CD4-positive, CD25-positive, alpha-beta regulatory T cell (primary cell): Measurements from ENCODE around the gene ALPL. TPM values are rescaled to one million over a fixed set of nuclear protein-coding genes. Genes with fewer than 3 reads are reported as not detected.

Source experiments
- ATAC-seq, 2 donors: fragments of 150-1000 bp; cut with Tn5 transposase; one replicate each; pipeline ENCODE4 v1.10.0; 2021; ENCODE audit warnings: low read depth in 2 of 2, moderate number of reproducible peaks in 2 of 2, moderate library complexity in 1 of 2
- DNase-seq, 3 donors: peaks; one replicate each; pipeline versions ENCODE4 v3.0.0 to v3.0.0-alpha.2; 2012 to 2022; ENCODE audit warnings: mixed read lengths in 1 of 3
- H3K27ac ChIP-seq: one replicate; pipeline ENCODE4 v1.7.0; 2013; ENCODE audit warnings: mild to moderate bottlenecking, low read length; ENCODE audit not compliant: insufficient read depth, poor library complexity, severe bottlenecking
- H3K27me3 ChIP-seq: one replicate; pipeline ENCODE4 v1.7.0; 2013; ENCODE audit warnings: low read length; ENCODE audit not compliant: control insufficient read depth, insufficient read depth
- H3K36me3 ChIP-seq: one replicate; pipeline ENCODE4 v1.7.0; 2013; ENCODE audit warnings: mild to moderate bottlenecking, low read length, moderate library complexity; ENCODE audit not compliant: control insufficient read depth, insufficient read depth
- H3K4me1 ChIP-seq: 2 replicates; pipeline ENCODE4 v1.7.0; 2013; ENCODE audit warnings: mild to moderate bottlenecking, low read length; ENCODE audit not compliant: insufficient read depth, control insufficient read depth, poor library complexity, severe bottlenecking
- H3K4me3 ChIP-seq: one replicate; pipeline ENCODE4 v1.7.0; 2013; ENCODE audit warnings: low read depth, mild to moderate bottlenecking, low read length, moderate library complexity
- H3K9me3 ChIP-seq, 2 experiments: 1 replicate in 1 of 2; 2 replicates in 1 of 2; pipeline ENCODE4 v1.7.0; 2013; ENCODE audit warnings: low read length in 2 of 2, mild to moderate bottlenecking in 1 of 2, moderate library complexity in 1 of 2; ENCODE audit not compliant: control insufficient read depth in 2 of 2
- H3K27ac Mint-ChIP-seq, 3 donors: one replicate each; pipeline ENCODE4 v1.8.0; 2020 to 2022; ENCODE audit warnings: mild to moderate bottlenecking in 3 of 3, mixed read lengths in 3 of 3, moderate library complexity in 2 of 3
- H3K27me3 Mint-ChIP-seq: one replicate; pipeline ENCODE4 v1.8.0; 2022; ENCODE audit warnings: mild to moderate bottlenecking, mixed read lengths
- H3K36me3 Mint-ChIP-seq: one replicate; pipeline ENCODE4 v1.8.0; 2020; ENCODE audit warnings: mixed read lengths
- H3K4me1 Mint-ChIP-seq, 4 donors: one replicate each; pipeline ENCODE4 v1.8.0; 2020 to 2022; ENCODE audit warnings: mixed read lengths in 4 of 4, mild to moderate bottlenecking in 1 of 4
- H3K4me3 Mint-ChIP-seq, 4 donors: one replicate each; pipeline ENCODE4 v1.8.0; 2020 to 2022; ENCODE audit warnings: mild to moderate bottlenecking in 4 of 4, mixed read lengths in 4 of 4, moderate library complexity in 3 of 4
- H3K9me3 Mint-ChIP-seq, 7 donors: one replicate each; pipeline ENCODE4 v1.8.0; 2020 to 2022; ENCODE audit warnings: mixed read lengths in 7 of 7, mild to moderate bottlenecking in 3 of 7, moderate library complexity in 2 of 7
- polyA plus RNA-seq, 4 donors: library from polyadenylated mRNA; unstranded; fragments of 300-500 nt; fragmentation: Illumina TruSeq; gene quantifications; one replicate each; pipeline ENCODE4 v1.2.3, GENCODE V29; 2021
- total RNA-seq: library from RNA; stranded (reverse); gene quantifications from one replicate; pipeline ENCODE4 v1.2.3, GENCODE V29; 2022

The ALPL gene
- total and polyA plus RNA-seq, 5 donors from 2014 or later: not detected

DNA sequence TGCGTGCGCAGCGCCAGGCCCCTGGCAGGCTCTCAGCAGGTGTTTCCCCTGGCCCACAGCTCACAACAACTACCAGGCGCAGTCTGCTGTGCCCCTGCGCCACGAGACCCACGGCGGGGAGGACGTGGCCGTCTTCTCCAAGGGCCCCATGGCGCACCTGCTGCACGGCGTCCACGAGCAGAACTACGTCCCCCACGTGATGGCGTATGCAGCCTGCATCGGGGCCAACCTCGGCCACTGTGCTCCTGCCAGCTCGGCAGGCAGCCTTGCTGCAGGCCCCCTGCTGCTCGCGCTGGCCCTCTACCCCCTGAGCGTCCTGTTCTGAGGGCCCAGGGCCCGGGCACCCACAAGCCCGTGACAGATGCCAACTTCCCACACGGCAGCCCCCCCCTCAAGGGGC lies 68.1 kb downstream of the ALPL start:
- Mint-ChIP-seq H3K9me3 (no peaks in the 10 kb centered on the region), H3K4me3 (no peak overlapping the region), H3K27ac (no peak overlapping the region), H3K4me1 (no peaks in the 10 kb centered on the region), H3K36me3 (no peaks in the 10 kb centered on the region), H3K27me3 (peaks cover 6% of the 10 kb centered on the region)
- H3K9me3 ChIP-seq: no peaks in the 10 kb centered on the region
- no peaks in the 10 kb centered on the region for H3K27me3 ChIP-seq
- H3K36me3 ChIP-seq: no peaks in the 10 kb centered on the region
- H3K4me1 ChIP-seq: no peaks in the 10 kb centered on the region
- H3K27ac ChIP-seq: no peak overlapping the region
- DNase-seq (no peak), ATAC-seq (no peak)
- H3K4me3 ChIP-seq: no peak overlapping the region

DNA sequence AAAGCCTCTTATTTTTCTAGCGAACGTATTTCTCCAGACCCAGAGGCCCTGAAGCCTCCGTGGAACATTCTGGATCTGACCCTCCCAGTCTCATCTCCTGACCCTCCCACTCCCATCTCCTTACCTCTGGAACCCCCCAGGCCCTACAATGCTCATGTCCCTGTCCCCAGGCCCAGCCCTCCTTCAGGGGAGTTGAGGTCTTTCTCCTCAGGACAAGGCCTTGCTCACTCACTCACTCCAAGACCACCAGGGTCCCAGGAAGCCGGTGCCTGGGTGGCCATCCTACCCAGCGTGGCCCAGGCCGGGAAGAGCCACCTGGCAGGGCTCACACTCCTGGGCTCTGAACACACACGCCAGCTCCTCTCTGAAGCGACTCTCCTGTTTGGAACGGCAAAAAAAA lies 68.7 kb downstream of the ALPL start:
- H3K4me1 Mint-ChIP-seq: no peaks in the 10 kb centered on the region
- H3K4me3 Mint-ChIP-seq: no peak overlapping the region
- Histone ChIP-seq H3K4me1 (no peaks in the 10 kb centered on the region), H3K27me3 (no peaks in the 10 kb centered on the region), H3K36me3 (no peaks in the 10 kb centered on the region), H3K27ac (no peak overlapping the region), H3K9me3 (no peaks in the 10 kb centered on the region), H3K4me3 (no peak overlapping the region)
- DNase-seq (no peak), ATAC-seq (no peak)
- no peaks in the 10 kb centered on the region for H3K36me3 Mint-ChIP-seq
- no peak overlapping the region for H3K27ac Mint-ChIP-seq
- peaks cover 0 to 1% (median 0%) of the 10 kb centered on the region in 7 donors for H3K9me3 Mint-ChIP-seq
- H3K27me3 Mint-ChIP-seq: peaks cover 6% of the 10 kb centered on the region

DNA sequence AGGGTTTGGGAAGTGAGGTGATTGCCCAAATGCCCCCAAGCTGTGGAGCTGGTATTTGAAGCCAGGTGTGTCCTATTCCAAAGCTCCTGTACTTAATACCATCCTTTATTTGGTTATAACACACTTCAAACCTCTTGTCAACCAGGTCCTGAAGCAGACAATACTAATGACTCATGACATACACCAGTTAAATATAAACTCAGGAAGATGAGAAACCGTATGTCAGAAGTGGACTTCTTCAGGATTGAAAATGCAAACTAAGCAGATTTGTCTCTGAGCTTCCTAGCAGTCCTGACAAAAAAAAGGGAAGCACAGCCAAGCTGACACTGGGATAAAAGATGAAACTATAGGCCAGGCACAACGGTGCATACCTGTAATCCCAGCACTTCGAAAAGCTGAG lies 70.6 kb downstream of the ALPL start:
- H3K27me3 Mint-ChIP-seq: no peaks in the 10 kb centered on the region
- H3K4me3 Mint-ChIP-seq: no peak overlapping the region
- H3K27ac Mint-ChIP-seq: no peak overlapping the region
- H3K4me1 ChIP-seq: no peaks in the 10 kb centered on the region
- no peak overlapping the region for H3K27ac ChIP-seq
- H3K27me3 ChIP-seq: no peaks in the 10 kb centered on the region
- no peaks in the 10 kb centered on the region for H3K36me3 ChIP-seq
- DNase-seq: no peak
- H3K4me1 Mint-ChIP-seq: no peaks in the 10 kb centered on the region
- H3K4me3 ChIP-seq: no peak overlapping the region
- no peaks in the 10 kb centered on the region for H3K36me3 Mint-ChIP-seq
- no peak for ATAC-seq
- no peaks in the 10 kb centered on the region for H3K9me3 ChIP-seq
- H3K9me3 Mint-ChIP-seq: peaks cover 0 to 1% (median 0%) of the 10 kb centered on the region in 7 donors

DNA sequence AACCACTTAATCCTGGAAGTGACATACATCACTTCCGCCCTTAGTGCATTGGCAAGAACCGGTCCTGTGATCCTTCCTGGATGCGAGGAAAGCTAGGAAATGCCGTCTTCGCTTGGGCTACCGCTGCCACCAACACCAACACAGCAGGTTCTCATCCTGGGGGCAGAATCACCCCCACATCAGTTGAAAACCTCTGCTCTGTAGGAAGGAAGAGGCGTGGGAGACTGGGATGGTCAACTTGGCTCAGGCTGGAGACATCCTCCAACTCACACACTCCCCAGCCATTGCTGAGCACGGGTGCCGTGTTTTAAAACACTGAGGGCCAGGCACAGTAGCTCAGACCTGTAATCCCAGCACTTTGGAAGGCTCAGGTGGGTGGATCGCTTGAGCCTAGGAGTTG lies 74.9 kb downstream of the ALPL start:
- ATAC-seq: no peak
- Histone ChIP-seq H3K4me1 (no peaks in the 10 kb centered on the region), H3K27me3 (no peaks in the 10 kb centered on the region), H3K9me3 (no peaks in the 10 kb centered on the region), H3K36me3 (no peaks in the 10 kb centered on the region), H3K27ac (no peak overlapping the region), H3K4me3 (no peak overlapping the region)
- no peak for DNase-seq
- no peak overlapping the region for H3K27ac Mint-ChIP-seq
- no peaks in the 10 kb centered on the region for H3K4me1 Mint-ChIP-seq
- peaks cover 0 to 1% (median 0%) of the 10 kb centered on the region in 7 donors for H3K9me3 Mint-ChIP-seq
- H3K27me3 Mint-ChIP-seq: no peaks in the 10 kb centered on the region
- H3K4me3 Mint-ChIP-seq: no peak overlapping the region
- H3K36me3 Mint-ChIP-seq: no peaks in the 10 kb centered on the region

DNA sequence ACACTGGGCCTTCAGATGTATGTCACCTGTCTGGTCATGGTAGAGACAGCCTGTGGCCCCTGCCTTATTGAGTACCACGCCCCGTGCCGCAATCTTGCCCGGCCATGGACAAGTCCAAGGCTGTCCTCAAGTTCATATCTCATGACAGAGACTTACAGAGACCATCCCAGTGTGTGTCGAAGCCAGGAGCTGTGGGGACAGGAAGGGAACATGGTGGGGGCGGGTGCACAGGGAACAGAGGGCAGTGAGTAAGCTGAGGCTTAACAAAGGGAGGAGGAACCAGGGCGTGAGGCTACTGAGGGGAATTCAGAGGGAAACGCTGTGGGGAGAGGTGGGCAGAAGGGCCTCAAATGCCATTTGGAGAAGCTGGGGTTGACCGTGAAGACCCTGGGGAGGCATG lies 75.8 kb downstream of the ALPL start:
- no peaks in the 10 kb centered on the region for H3K27me3 Mint-ChIP-seq
- no peaks in the 10 kb centered on the region for H3K27me3 ChIP-seq
- no peaks in the 10 kb centered on the region for H3K4me1 ChIP-seq
- H3K36me3 ChIP-seq: no peaks in the 10 kb centered on the region
- H3K9me3 Mint-ChIP-seq: peaks cover 0 to 1% (median 0%) of the 10 kb centered on the region in 7 donors
- H3K4me1 Mint-ChIP-seq: no peaks in the 10 kb centered on the region
- H3K4me3 ChIP-seq: no peak overlapping the region
- H3K4me3 Mint-ChIP-seq: no peak overlapping the region
- no peaks in the 10 kb centered on the region for H3K36me3 Mint-ChIP-seq
- DNase-seq: no peak
- ATAC-seq: no peak
- H3K27ac Mint-ChIP-seq: no peak overlapping the region
- H3K9me3 ChIP-seq: no peaks in the 10 kb centered on the region
- H3K27ac ChIP-seq: no peak overlapping the region

DNA sequence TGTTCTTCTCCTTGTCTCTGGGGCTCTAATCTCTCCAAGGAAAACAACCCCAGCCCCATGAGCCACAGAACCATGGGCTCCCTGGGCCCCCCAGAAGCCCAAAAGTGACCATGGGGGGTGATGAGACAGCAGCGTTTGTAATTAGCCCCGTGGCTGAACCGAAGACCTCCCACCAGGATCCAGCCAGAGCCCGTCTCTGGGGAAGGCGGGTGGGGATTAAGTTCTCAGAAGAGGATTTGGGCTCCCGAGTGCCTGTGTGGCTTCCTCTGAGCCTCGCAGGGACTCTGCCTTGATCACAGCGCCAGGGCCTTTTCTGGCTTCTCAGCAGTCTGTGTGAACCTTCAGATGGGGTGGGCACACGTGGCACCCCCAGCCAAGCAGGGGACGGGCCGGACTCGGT lies 77.0 kb downstream of the ALPL start:
- Mint-ChIP-seq H3K36me3 (no peaks in the 10 kb centered on the region), H3K27ac (no peak overlapping the region), H3K4me3 (no peak overlapping the region), H3K4me1 (no peaks in the 10 kb centered on the region), H3K27me3 (no peaks in the 10 kb centered on the region), H3K9me3 (peaks cover 0 to 1% (median 0%) of the 10 kb centered on the region in 7 donors)
- Histone ChIP-seq H3K9me3 (no peaks in the 10 kb centered on the region), H3K27ac (no peak overlapping the region), H3K36me3 (no peaks in the 10 kb centered on the region), H3K4me1 (no peaks in the 10 kb centered on the region), H3K4me3 (no peak overlapping the region), H3K27me3 (no peaks in the 10 kb centered on the region)
- ATAC-seq: no peak
- no peak for DNase-seq

DNA sequence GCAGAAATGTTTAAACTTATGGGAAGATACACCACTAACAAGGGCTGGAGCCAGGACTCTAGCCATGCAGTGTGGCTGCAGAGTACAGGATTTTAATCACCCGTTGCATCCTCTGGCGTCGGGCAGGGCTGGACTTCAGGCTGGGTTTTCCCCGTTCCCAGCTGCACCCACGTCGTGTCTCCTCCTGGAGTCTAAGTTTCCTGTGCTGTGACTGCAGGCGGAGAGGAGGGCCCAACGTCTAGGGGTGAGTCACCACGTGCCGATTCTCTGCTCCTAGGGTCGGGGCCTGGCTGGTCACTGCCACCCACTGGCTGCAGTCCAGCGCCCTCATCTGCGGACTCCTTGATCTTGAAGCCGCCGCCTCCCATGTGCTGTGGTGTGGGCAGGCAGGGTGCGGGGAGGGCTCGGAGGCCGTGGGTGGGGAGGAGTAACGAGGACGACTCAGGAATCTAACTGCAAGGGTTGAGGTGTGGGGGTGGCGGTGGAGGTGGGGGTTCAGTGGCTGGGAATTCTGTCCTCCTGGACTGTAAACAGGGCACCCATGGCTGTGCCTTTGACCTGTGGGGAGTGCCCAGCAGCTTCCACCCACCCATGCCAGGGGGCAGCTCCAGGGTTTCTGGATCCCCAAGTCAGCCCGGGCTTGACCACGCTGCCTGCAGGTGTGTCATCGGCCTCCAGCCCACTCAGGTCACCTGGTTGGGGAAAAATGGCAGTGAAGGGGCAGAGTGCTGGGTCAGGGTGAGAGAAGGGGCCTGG lies 77.8 kb downstream of the ALPL start:
- no peak overlapping the region for H3K4me3 ChIP-seq
- H3K27ac Mint-ChIP-seq: no peak overlapping the region
- no peaks in the 10 kb centered on the region for H3K36me3 Mint-ChIP-seq
- no peak for ATAC-seq
- no peak overlapping the region for H3K27ac ChIP-seq
- no peaks in the 10 kb centered on the region for H3K9me3 ChIP-seq
- peaks cover 0 to 1% (median 0%) of the 10 kb centered on the region in 7 donors for H3K9me3 Mint-ChIP-seq
- H3K4me1 Mint-ChIP-seq: no peaks in the 10 kb centered on the region
- H3K4me3 Mint-ChIP-seq: no peak overlapping the region
- no peaks in the 10 kb centered on the region for H3K4me1 ChIP-seq
- no peaks in the 10 kb centered on the region for H3K27me3 Mint-ChIP-seq
- H3K36me3 ChIP-seq: no peaks in the 10 kb centered on the region
- no peak for DNase-seq
- no peaks in the 10 kb centered on the region for H3K27me3 ChIP-seq

DNA sequence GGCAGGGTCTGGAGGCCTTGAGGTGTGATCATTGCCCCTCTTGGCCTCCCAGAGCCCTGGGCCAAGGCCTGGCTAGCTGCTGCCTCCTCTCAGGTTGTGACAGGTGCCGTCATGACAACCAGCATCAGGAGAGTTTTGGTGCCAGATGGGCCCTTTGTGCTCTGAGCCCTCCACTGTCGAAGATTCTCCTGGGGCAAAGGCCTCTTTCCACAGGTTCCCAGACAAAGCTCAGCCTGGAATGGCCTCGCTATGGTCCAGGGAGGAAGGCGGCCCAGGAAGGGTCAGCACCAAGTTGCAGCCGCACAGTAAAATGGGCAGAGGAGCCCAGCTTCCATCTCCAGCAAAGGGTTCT lies 78.4 kb downstream of the ALPL start:
- H3K4me3 ChIP-seq: no peak overlapping the region
- Mint-ChIP-seq H3K4me3 (no peak overlapping the region), H3K36me3 (no peaks in the 10 kb centered on the region), H3K27ac (no peak overlapping the region), H3K27me3 (peaks cover 2% of the 10 kb centered on the region), H3K9me3 (peaks cover 0 to 1% (median 0%) of the 10 kb centered on the region in 7 donors), H3K4me1 (no peaks in the 10 kb centered on the region)
- H3K36me3 ChIP-seq: no peaks in the 10 kb centered on the region
- H3K27ac ChIP-seq: no peak overlapping the region
- ATAC-seq (no peak), DNase-seq (no peak)
- no peaks in the 10 kb centered on the region for H3K4me1 ChIP-seq
- no peaks in the 10 kb centered on the region for H3K27me3 ChIP-seq
- no peaks in the 10 kb centered on the region for H3K9me3 ChIP-seq
